Measurements from ENCODE around the gene ADGRA3.
"Not testable (repeated sequence)": the region's sequence is repeated elsewhere in the genome, so short reads cannot be mapped to it uniquely, and the experiment has no call there.

ADGRA3 gene

DNA sequence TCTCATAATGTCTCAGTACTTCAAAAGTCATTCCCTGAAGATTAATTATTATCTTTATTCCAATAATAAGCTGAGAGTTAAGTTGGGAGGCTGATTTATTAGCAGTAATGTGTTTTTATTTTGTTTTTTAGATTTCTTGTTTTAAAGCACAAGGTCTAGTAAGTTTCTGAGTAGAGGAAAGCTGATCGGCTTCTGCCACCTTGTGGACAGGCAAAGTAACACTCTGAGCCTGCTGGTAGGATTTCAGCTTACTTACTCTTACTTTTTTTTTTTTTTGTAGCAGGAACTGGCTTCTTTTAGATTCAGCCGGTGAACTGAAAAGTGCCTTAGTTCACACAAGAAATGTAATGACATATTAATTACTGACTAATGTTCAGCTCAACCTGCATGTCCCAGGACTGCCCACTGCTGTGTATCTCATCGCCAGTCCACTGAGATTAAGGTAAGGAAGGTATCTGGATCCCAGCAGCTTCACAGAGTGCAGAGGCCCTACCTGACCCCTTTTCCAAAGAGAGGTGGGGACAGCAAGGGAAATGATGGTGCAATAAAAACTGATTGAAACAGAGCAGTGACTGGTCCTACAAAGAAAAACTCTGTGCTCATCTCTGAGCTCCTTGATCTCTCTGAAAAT lies 126.5 kb downstream of the ADGRA3 start:
- in situ Hi-C loops (cut with MboI; ENCODE audit: low sequenced_read_pairs, unreplicated experiment): loop anchor here (5.0 kb wide), 1 partner anchor 587 kb away; no protein-coding TSS in a partner anchor
- DNase-seq (ENCODE audit: low spot score): peak; percentile 11
- TF ChIP-seq, protein P1, sequence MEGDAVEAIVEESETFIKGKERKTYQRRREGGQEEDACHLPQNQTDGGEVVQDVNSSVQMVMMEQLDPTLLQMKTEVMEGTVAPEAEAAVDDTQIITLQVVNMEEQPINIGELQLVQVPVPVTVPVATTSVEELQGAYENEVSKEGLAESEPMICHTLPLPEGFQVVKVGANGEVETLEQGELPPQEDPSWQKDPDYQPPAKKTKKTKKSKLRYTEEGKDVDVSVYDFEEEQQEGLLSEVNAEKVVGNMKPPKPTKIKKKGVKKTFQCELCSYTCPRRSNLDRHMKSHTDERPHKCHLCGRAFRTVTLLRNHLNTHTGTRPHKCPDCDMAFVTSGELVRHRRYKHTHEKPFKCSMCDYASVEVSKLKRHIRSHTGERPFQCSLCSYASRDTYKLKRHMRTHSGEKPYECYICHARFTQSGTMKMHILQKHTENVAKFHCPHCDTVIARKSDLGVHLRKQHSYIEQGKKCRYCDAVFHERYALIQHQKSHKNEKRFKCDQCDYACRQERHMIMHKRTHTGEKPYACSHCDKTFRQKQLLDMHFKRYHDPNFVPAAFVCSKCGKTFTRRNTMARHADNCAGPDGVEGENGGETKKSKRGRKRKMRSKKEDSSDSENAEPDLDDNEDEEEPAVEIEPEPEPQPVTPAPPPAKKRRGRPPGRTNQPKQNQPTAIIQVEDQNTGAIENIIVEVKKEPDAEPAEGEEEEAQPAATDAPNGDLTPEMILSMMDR (IDR thresholded peaks at IDR 0.05; ENCODE audit: borderline replicate concordance, control extremely low read depth, extremely low read depth, insufficient read depth, missing control alignments): peak; percentile 50

DNA sequence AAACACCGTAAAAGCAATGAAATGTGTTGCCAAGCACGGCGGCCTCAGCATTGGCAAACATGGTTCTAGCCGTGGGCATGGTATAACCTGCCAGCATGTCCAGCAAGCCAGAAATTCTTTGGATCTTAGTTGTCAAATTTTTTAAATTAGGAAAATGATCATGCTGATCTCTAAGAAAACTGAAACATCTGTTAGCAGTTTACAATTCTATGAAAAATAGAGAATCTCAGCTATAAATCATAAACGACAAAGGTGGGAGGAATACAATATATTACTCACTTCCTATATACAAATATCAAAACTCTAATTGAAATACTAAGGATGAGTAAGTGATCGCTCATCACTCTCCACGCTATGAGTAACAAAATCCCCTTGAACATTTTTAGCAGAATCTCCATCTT lies 130.3 kb downstream of the ADGRA3 start:
- TF ChIP-seq, protein P1 (IDR thresholded peaks at IDR 0.05; ENCODE audit: borderline replicate concordance, control extremely low read depth, extremely low read depth, insufficient read depth, missing control alignments): no peak
- no peak for DNase-seq (ENCODE audit: low spot score)
- in situ Hi-C loops (cut with MboI; ENCODE audit: low sequenced_read_pairs, unreplicated experiment): loop anchor here (5.0 kb wide), 1 partner anchor 583 kb away; no protein-coding TSS in a partner anchor

DNA sequence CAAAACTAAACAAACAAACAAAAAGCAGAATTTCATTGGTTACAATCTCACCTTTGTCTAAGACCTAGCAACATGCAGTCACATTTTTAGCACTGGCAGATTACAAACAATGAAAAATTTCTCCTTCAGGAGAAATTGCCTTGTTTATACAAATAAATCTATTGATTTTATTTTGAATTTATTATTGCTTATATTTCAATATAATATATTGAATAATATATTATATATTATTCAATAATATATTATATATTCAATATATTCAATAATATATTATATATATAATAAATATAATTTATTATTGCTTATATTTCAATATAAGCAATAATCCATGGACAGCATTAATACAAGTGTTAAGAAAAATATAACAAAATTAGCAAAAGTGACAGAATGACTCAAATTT lies 131.7 kb downstream of the ADGRA3 start:
- in situ Hi-C loops (cut with MboI; ENCODE audit: low sequenced_read_pairs, unreplicated experiment): no loop called here
- DNase-seq (ENCODE audit: low spot score): no peak
- TF ChIP-seq, protein P1 (IDR thresholded peaks at IDR 0.05; ENCODE audit: borderline replicate concordance, control extremely low read depth, extremely low read depth, insufficient read depth, missing control alignments): no peak

DNA sequence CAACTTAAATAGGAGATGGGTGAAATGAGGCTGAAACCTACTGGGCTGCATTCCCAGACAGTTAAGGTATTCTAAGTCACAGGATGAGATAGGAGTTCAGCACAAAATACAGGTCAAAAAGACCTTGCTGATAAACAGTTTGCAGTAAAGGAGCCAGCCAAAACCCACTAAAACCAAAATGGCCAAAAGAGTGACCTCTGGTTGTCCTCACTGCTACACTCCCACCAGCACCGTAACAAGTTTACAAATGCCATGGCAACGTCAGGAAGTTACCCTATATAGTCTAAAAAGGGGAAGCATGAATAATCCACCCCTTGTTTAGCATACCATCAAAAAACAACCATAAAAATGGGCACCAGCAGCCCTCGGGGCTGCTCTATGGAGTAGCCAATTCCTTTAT lies 133.7 kb downstream of the ADGRA3 start:
- in situ Hi-C loops (cut with MboI; ENCODE audit: low sequenced_read_pairs, unreplicated experiment); DNase-seq (ENCODE audit: low spot score): not testable (repeated sequence)

DNA sequence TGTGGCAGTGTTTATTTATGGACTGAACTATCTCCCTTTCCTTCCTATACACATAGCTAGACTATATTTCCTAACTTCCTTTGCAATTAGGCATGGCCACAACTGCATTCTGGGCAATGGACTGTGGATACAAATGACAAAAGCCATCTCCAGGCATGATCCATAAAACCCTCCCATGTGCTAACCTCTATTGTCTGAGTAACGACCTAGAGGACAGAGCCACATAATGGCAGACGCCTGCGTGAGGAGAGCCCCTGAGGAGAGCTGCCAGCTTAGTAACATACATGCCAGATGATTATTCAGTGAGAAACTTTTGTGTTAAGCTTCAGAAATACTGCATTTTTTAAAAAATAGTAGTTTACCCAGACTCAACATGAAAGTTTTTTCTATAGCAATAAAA lies 142.9 kb downstream of the ADGRA3 start:
- no peak for DNase-seq (ENCODE audit: low spot score)
- in situ Hi-C loops (cut with MboI; ENCODE audit: low sequenced_read_pairs, unreplicated experiment): no loop called here
- TF ChIP-seq, protein P1 (IDR thresholded peaks at IDR 0.05; ENCODE audit: borderline replicate concordance, control extremely low read depth, extremely low read depth, insufficient read depth, missing control alignments): no peak

DNA sequence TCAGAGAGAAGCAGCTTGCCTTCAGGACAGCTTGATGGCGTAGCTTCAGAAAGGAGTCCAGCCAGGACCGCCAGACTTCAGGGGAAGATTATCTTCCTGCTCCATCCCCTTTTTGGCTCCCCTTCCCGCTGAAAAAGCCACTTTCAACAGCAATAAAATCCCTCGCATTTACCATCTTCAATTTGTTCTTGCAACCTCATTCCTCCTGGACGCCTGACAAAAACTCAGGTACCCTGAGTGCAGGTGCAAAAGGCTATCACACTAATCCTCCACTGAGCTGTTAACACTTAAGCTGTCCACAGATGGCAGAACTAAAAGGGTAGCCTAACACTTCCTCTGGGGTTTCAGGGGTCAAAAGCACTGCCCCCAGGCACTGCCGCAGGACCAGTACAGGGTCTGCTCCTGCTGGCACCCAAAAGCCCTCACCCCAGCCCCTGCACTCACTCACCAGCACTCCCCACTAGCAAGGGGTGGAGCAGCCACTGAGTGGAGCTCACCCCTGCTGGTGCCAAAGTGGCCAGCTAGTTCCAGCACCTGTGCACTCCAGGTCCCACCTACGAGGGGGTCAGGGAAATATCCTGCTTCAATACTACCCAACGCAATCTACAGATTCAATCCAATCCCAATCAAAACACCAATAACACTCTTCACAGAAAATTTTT lies 145.8 kb downstream of the ADGRA3 start:
- in situ Hi-C loops (cut with MboI; ENCODE audit: low sequenced_read_pairs, unreplicated experiment): no loop called here
- TF ChIP-seq, protein P1 (IDR thresholded peaks at IDR 0.05; ENCODE audit: borderline replicate concordance, control extremely low read depth, extremely low read depth, insufficient read depth, missing control alignments): no peak
- DNase-seq (ENCODE audit: low spot score): no peak

DNA sequence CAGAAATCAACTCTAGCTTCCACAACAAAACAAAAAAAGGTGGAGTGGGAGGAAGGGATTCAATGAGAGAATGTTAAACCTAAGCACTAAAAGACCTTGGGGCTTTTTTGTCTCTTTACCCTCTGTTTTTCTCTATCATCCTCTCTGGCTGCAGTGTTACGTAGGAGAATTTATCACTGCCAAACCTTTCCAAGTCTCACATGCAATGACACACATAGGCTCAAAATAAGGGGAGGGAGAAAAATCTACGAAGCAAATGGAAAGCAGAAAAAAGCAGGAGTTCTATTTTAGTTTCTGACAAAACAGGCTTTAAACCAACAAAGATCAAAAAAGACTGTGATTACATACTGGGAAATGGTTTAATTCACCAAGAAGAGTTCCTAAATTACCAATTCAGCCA lies 152.1 kb downstream of the ADGRA3 start:
- TF ChIP-seq, protein P1 (IDR thresholded peaks at IDR 0.05; ENCODE audit: borderline replicate concordance, control extremely low read depth, extremely low read depth, insufficient read depth, missing control alignments): no peak
- DNase-seq (ENCODE audit: low spot score): no peak
- in situ Hi-C loops (cut with MboI; ENCODE audit: low sequenced_read_pairs, unreplicated experiment): no loop called here
